Skeletal muscle cell (primary cell): ENCODE data around the gene DNAJB4.
A peak's percentile ranks its signal among the peaks of the same experiment; 100 is the strongest.
"Not testable (repeated sequence)": the region's sequence is repeated elsewhere in the genome, so short reads cannot be mapped to it uniquely, and the experiment has no call there.

Source experiments
- DNase-seq: peaks from one replicate; pipeline ENCODE4 v3.0.0-alpha.2; 2010; ENCODE audit warnings: low read depth
- H3K4me3 ChIP-seq: 2 replicates; pipeline ENCODE4 v1.5.1; 2011; ENCODE audit warnings: low read depth, mild to moderate bottlenecking, control low read depth, low read length, moderate library complexity

The DNAJB4 gene

DNA sequence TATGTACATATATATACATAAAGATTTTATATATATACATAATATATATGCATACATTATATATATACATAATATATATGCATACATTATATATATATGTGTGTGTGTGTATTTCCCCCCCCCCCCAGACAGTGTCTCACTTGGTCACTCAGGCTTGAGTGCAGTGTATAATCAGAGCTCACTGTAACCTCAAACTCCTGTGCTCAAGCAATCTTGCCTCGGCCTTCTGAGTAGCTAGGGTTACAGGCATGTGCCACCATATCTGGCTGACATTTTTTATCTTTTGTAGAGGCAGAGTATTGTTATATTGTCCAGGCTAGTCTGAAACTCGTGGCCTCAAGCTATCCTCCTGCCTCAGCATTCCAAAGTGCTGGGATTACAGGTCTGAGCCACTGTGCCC lies 16.8 kb upstream of the DNAJB4 start:
- H3K4me3 ChIP-seq, result no peak overlapping the region
- DNase-seq, result no peak

DNA sequence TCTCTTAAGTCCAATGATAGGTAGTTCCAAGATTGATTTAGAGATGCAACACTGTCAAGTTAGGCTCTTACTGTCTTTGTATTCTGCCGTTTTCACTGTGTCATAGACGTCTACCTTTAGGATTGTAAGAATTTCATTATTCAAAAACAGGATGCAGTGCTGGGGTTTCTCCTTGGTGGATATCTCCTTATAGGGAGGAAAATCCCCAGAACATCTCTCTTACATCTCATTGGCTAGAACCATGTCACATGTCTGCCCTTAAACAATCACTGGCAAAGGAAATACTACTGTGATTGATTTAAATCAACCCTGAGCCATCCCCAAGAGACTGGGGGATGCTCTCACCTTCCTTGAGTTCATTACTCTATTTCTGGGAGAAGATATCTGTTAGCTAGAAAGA lies 15.0 kb upstream of the DNAJB4 start:
- DNase-seq, result no peak

GRCh38 chr1:77990629-77991204 lies 14.0 kb upstream of the DNAJB4 start:
- no peak overlapping the region for H3K4me3 ChIP-seq
- DNase-seq, result no peak

More for the DNA sequence above, 15.0 kb upstream of the DNAJB4 start:
- H3K4me3 ChIP-seq, result no peak overlapping the region

GRCh38 chr1:77991638-77992037 lies 13.1 kb upstream of the DNAJB4 start:
- no peak overlapping the region for H3K4me3 ChIP-seq
- DNase-seq, result no peak

DNA sequence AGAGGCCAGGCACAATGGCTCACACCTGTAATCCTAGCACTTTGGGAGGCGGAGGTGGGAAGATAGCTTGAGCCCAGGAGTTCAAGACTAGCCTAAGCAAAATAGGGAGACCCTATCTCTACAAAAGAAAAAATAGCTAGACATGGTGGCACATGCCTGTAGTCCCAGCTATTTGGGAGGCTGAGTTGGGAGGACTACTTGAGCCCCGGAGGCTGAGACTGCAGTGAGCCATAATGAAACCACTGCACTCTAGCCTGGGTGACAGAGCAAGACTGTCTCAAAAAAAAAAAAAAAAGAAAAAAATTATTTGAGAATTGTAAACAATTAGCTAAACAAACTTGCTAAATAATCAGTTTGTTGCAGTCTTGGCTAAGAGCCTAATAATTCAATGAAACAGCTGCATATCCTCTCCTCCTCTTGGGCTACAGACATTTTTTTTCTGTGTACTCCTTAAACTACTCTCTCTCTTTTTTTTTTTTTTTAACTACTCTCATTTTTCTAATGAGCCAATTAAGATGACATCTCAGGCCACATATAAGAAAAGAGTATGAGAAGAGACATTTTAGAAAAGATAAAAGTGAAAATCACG lies 10.5 kb upstream of the DNAJB4 start:
- DNase-seq, result no peak
- H3K4me3 ChIP-seq, result no peak overlapping the region

DNA sequence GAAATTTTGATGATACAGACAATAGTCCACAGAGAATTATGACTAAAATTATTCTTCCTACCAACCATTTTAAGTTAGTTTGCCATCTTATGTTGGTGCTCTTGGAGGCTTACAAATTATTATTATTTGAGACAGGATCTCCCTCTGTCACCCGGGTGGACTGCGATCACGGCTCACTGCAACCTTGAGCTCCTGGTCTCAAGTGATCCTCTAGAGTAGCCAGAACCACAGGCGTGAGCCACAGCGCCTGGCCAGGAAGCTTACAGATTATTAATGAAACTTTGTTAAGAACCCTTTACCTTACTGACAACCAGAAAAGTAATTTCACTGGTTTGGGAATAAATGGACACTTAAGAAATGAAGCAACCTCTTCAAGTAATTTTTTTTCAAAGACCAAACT lies 8.0 kb upstream of the DNAJB4 start:
- DNase-seq, result no peak
- H3K4me3 ChIP-seq, result no peak overlapping the region

- DNase-seq, H3K4me3 ChIP-seq: not testable (repeated sequence)
Observed at GRCh38 chr1:78000536-78000935, 4.2 kb upstream of the DNAJB4 start.

DNA sequence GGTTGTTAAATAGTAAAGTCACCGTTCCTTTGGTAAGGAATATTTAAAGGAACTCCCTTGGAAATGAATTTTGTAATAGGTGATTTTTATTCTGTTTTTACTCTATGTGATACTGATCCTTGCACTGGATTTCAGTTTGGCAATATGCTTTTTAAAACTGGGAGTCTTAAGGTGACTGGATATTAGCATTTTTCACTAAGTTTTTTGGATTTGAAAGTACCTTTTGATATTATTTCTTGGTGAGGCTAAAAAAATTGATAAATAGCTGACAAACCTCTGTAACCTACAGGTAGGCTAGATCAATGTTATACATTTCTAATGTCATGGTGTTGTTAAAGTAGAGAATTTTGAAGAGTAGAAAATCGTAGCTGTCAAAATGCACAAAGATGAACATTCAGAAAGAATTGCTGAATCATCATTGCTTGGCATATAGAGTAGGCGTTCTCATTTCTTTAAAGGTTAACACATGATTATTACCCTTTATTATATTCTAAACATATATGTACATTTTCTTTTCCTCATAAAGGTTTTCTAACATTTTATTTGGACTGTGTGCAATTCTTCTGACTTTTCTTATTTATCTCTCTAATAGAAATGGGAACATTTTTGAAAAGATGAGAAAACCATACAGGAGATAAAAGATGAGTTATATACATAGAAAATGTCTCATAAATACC lies 1.5 kb upstream of the DNAJB4 start:
- DNase-seq, result no peak
- peak overlapping the region; percentile 55 for H3K4me3 ChIP-seq

DNA sequence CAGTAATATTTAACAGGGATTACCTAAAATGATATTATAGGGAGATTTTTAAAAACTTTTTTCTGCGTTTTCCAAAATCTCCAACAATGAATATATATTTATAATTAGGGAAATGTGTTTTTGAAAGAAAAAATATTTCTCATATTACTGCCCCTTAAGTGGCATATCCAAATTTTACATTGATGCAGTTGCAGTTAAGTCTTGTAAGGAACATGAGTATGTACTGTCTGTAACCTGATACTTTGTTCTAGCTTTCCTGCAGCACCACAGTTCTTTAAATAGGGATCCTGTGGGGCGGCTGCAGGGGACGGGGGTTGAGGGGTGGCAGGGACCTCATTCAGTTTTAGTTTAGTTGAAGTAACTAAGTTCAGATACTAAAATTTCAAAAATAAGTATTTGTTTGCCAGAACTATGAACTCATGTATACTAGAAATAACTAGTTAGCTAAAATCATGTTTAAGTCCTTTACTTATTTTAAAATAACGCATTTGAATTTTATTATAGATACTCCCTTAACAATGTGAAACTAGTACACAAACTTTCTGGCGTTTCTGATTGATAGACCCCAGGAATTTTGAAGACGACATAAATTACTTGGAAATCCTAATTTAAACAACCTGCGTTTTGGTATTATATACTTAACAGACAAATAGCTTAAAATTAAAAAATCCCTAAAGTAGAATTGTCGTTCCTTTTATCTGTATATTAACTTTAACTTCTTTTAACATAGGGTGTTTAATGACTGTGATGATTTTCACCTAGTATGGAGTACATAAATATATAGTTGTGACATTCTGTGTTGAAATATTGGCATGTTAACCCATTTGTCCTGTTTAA lies 639 bp upstream of the DNAJB4 start:
- peak overlapping the region; percentile 55 for H3K4me3 ChIP-seq
- DNase-seq, result peak; percentile 60

- DNase-seq, result no peak
- H3K4me3 ChIP-seq, result peak overlapping the region; percentile 55
Observed at GRCh38 chr1:78005448-78005722, 646 bp downstream of the DNAJB4 start.

GRCh38 chr1:78005755-78006154 lies 1.0 kb downstream of the DNAJB4 start:
- H3K4me3 ChIP-seq, result peak overlapping the region; percentile 55
- DNase-seq, result peak; percentile 46

- H3K4me3 ChIP-seq, result peak overlapping the region; percentile 55
- DNase-seq, result no peak
Observed at GRCh38 chr1:78006521-78006920, 1.8 kb downstream of the DNAJB4 start.

GRCh38 chr1:78007677-78008341 lies 3.1 kb downstream of the DNAJB4 start:
- DNase-seq, result no peak
- peak overlapping the region; percentile 55 for H3K4me3 ChIP-seq

- DNase-seq, result no peak
- H3K4me3 ChIP-seq, result peak overlapping the region; percentile 55
Observed at GRCh38 chr1:78009276-78009675, 4.5 kb downstream of the DNAJB4 start.

DNA sequence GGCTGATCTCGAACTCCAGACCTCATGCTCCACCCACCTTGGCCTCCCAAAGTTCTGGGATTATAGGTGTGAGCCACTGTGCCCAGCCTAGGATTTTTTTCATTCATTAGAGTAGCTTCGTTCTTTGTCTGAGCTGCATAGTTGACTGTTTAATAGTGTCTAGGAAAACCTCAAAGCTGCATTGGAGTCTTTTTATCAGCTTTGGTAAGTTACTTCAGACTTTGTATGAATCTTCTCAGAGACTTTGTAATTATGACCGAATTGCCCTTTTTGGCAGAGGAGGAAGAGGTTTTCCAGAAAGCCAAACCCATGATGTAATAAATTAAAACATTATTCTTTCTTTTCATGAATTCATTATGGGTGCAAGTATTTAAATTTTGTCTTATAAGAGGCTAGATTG lies 5.1 kb downstream of the DNAJB4 start:
- DNase-seq, result no peak
- H3K4me3 ChIP-seq, result peak overlapping the region; percentile 55

- peak overlapping the region; percentile 55 for H3K4me3 ChIP-seq
- no peak for DNase-seq
Observed at GRCh38 chr1:78011050-78011449, 6.3 kb downstream of the DNAJB4 start.

GRCh38 chr1:78015148-78015547 lies 10.4 kb downstream of the DNAJB4 start:
- no peak overlapping the region for H3K4me3 ChIP-seq

GRCh38 chr1:78019024-78019423 lies 14.3 kb downstream of the DNAJB4 start:
- H3K4me3 ChIP-seq, result no peak overlapping the region

More at GRCh38 chr1:78015148-78015547, 10.4 kb downstream of the DNAJB4 start:
- no peak for DNase-seq

GRCh38 chr1:78021134-78021533 lies 16.4 kb downstream of the DNAJB4 start:
- not testable (repeated sequence) for DNase-seq, H3K4me3 ChIP-seq

More at GRCh38 chr1:78019024-78019423, 14.3 kb downstream of the DNAJB4 start:
- DNase-seq, result no peak

- no peak overlapping the region for H3K4me3 ChIP-seq
- DNase-seq, result no peak
Observed at GRCh38 chr1:78029793-78030192, 25.1 kb downstream of the DNAJB4 start.
